Stimulated activated CD4-positive, alpha-beta T cell treated with anti-CD3 and anti-CD28 coated beads, Interleukin-1b, Interleukin-23, amount 100 ng/mL, for 48 hours (primary cell): Measurements from ENCODE around the gene TEDC1.

Source experiments
- DNase-seq: peaks from one replicate; pipeline ENCODE4 v3.0.0-alpha.2; 2020

The TEDC1 gene

GRCh38 chr14:105527381-105527825 lies 36.4 kb downstream of the TEDC1 start:
- DNase-seq: no peak

GRCh38 chr14:105527826-105528585 lies 37.0 kb downstream of the TEDC1 start:
- DNase-seq: peak; percentile 80

- DNase-seq: peak; percentile 66
Measured at GRCh38 chr14:105528586-105529318, 37.7 kb downstream of the TEDC1 start.

- DNase-seq: no peak
Measured at GRCh38 chr14:105529319-105529568, 38.2 kb downstream of the TEDC1 start.

GRCh38 chr14:105529569-105530284 lies 38.7 kb downstream of the TEDC1 start:
- DNase-seq: peak; percentile 49

- no peak for DNase-seq
Measured at GRCh38 chr14:105530285-105531087, 39.4 kb downstream of the TEDC1 start.

- DNase-seq: no peak
Measured at GRCh38 chr14:105531088-105531893, 40.2 kb downstream of the TEDC1 start.

- DNase-seq: no peak
Measured at GRCh38 chr14:105531894-105532623, 41.0 kb downstream of the TEDC1 start.

- no peak for DNase-seq
Measured at GRCh38 chr14:105532735-105533141, 41.7 kb downstream of the TEDC1 start.

- DNase-seq: no peak
Measured at GRCh38 chr14:105533391-105533790, 42.3 kb downstream of the TEDC1 start.

- no peak for DNase-seq
Measured at GRCh38 chr14:105533811-105534498, 42.9 kb downstream of the TEDC1 start.

- DNase-seq: no peak
Measured at GRCh38 chr14:105534586-105534985, 43.5 kb downstream of the TEDC1 start.

GRCh38 chr14:105536051-105536450 lies 45.0 kb downstream of the TEDC1 start:
- DNase-seq: no peak

GRCh38 chr14:105536691-105537579 lies 45.9 kb downstream of the TEDC1 start:
- no peak for DNase-seq

GRCh38 chr14:105537580-105538474 lies 46.8 kb downstream of the TEDC1 start:
- peak; percentile 71 for DNase-seq

GRCh38 chr14:105538481-105539049 lies 47.5 kb downstream of the TEDC1 start:
- DNase-seq: no peak

GRCh38 chr14:105540811-105541210 lies 49.8 kb downstream of the TEDC1 start:
- DNase-seq: no peak

GRCh38 chr14:105541218-105541875 lies 50.3 kb downstream of the TEDC1 start:
- DNase-seq: no peak
